Neural progenitor cell (in vitro differentiated cells): ENCODE results near the gene PRR23C.

Experiments
- CTCF ChIP-seq: fragments of 200-600 bp; sonication (generic); IDR thresholded peaks from 2 replicates; pipeline ENCODE4 v1.5.1; 2017; ENCODE audit warnings: antibody characterized with exemption, mild to moderate bottlenecking
- EZH2 ChIP-seq: fragments of 200-600 bp; sonication (generic); IDR thresholded peaks from 2 replicates; pipeline ENCODE4 v1.6.1; 2017; ENCODE audit warnings: antibody characterized with exemption, mild to moderate bottlenecking, moderate library complexity
- EZH2phosphoT487 ChIP-seq: fragments of 200-600 bp; sonication (generic); IDR thresholded peaks from 2 replicates; pipeline ENCODE4 v1.6.1; 2017; ENCODE audit warnings: antibody characterized with exemption

- TF ChIP-seq EZH2phosphoT487: no peak
- no peak for TF ChIP-seq EZH2
- no peak for TF ChIP-seq CTCF
These were observed at the start of gene PRR23C for GRCh38 chr3:139044366-139045210.
